Ureter (tissue), 1 donor: ENCODE data around the gene DNAJC5. TPM values are rescaled to one million over a fixed set of nuclear protein-coding genes. Genes with fewer than 3 reads are reported as not detected.
"Not testable (repeated sequence)": the region's sequence is repeated elsewhere in the genome, so short reads cannot be mapped to it uniquely, and the experiment has no call there.

Experiments used
- DNase-seq: peaks from one replicate; pipeline ENCODE4 v3.0.0-alpha.2; 2020; ENCODE audit warnings: low spot score
- total RNA-seq: library from RNA; stranded (reverse); gene quantifications from one replicate; pipeline ENCODE4 v1.2.4, GENCODE V29; 2023
- donor health status: DM: yes; HTN: yes; CAD: no.

Gene DNAJC5, protein sequence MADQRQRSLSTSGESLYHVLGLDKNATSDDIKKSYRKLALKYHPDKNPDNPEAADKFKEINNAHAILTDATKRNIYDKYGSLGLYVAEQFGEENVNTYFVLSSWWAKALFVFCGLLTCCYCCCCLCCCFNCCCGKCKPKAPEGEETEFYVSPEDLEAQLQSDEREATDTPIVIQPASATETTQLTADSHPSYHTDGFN
- total RNA-seq: 52.4 TPM

DNA sequence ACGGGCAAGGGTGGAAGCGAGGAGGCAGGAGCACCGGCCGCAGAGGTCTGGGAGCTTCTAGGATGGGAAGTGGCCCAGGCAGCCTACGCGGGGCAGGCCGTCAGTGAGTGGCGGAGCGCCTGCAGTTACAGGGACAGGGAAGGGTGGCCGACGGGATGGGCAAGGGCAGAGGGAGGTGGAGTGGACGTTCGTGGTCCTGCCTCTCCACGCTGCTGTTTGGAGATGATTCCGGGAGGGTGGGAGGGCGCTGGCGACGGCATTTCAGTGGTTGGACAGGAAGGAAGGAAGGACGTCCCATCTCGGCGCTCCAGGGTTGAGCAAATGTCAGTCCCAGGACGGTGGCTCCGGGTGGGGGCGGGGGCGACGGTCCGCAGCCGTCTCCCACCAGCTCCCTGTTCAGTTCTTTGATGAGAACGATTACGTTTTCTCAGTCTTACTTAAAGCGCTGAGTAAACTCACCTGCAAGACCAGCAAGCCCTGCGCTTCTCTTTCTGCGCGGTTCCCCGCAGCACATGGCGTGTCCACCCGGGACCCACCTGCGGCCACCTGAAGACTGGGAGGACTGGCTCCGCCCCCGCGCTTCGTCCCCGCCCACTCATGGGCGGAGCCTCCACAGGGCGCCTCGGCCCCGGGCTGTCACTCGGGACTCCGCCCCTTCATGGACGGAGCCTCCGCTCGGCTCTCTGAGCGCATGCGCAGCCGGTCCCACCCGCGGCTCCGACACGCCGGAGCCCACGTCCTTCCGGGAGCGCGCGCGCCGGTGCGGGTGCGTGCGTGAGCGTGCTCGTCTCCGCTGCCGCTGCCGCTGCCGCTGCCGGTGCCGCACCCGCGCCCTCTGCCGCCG, at the start of gene DNAJC5:
Gene DNAJC5 (plus strand): TSS at position 769 of the 844 bp plus-strand sequence. CDS start 33,220 bp downstream, outside the sequence.
- DNase-seq: peak; percentile 95

DNA sequence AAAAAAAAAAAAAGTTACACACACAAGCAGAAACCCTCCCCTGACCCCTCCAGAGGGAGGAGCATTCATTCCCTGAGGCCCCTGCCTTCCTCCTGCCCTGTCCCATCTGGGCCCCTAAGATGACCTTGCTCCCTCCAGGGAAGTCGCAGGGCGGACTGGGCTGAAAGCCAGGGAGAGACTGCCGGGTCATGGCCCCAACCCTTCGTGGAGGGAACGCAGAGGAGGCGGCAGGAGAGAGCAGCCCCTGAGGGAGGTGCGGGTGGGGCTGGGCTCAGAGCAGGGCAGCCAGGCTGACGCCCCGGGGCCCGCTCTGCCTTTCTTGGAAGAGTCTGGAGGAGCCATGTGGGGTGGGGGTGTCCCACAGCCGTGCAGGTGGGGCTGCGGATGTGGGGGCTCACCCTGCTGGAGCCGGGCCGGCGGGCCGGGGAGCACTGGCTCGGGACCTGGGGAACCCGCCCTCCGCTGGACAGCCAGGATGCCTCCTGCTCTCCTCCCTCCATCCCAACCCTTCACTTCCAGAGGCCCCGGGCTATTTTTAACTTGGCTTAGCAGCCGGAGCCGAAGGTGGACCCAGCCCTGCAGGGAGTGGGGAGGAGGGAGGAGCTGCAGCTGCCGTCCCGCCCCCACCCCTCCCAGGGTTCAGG, 48.7 kb upstream of the DNAJC5 start:
- no peak for DNase-seq

DNA sequence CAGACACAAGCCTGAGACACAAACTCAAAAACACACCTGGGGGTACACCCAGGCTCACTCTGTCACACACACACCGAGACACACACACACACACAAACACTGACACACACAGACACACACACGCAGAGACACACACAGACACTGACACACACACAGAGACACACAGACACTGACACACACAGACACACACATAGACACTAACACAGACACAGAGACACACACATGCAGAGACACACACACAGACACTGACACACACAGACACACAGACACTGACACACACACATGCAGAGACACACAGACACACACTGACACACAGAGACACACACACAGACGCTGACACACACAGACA, 48.1 kb upstream of the DNAJC5 start:
- no peak for DNase-seq

DNA sequence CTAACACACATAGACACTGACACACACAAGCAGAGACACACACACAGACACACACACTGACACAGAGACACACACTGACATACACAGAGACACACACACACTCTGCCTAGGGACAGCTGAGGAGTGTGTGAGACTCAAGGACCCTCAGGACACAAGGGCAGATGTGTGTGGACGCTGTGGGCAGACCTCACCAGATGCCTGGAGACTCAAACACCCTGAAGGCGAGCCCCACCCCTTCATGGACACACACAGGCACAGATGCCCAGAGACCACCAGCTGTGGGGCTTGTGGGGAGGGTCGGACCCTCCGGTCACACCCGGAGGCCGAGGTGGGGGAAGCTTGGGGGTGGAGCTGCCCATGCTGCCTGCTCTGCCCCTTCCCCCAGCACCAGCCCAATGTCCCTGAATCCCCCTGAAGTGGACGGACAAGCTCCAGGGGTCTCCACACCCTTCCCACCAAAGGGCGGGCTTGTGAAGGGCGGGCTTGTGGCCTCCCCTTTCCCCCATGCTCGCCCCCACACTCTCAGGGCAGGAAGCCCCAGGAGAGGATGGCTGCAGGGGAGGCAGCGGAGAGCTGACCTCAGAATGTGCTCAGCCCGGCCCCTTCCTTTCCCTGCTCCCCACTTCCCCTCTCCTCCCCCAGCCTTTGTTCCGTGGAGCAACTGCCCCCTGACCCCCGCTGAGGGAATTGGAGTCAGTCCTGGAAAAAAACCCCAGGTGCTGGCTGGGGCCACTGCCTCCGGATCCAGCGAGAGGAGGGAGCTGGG, 47.5 kb upstream of the DNAJC5 start:
- DNase-seq: no peak

DNA sequence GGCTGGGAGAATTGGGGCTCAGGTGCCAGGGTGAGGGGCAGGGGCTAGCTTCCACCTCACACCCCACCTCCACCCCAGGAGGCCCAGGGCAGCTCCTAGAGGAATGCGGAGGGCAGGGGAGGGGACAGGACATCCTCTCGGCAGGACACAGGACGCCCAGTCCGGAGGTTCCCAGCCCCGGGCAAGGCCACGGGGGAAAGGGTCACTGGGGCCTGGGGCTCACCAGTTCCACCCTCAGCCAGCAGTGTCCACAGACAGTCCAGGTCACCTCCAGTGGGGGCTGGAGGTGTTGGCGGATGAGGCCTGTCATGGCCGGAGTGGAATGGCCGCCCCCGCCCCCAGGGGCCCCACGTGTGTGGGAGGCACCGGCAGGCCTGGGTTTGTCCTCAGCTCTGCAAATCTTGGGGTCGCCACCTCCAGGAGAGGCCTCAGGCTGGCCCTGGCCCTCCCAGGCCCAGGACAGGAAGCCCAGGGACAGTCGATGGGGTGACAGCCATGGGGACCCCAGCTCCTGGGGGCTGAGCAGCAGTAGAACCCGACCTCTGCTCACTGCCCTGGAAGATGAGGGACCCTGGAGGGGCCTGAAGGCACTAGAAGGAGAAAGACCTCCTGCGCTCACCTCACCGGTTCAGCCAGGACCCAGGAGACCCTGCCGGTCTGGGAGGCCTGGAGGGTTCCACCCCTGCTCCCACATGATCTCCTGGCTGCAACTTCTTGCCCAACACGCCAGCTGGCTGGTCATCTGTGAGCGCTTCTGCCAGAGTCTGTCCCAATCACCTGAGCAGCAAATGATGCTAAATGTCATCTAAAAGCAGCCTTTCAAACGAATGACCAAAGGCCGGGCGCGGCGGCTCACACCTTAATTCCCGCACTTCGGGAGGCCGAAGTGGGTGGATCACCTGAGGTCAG, 46.7 kb upstream of the DNAJC5 start:
- no peak for DNase-seq

DNA sequence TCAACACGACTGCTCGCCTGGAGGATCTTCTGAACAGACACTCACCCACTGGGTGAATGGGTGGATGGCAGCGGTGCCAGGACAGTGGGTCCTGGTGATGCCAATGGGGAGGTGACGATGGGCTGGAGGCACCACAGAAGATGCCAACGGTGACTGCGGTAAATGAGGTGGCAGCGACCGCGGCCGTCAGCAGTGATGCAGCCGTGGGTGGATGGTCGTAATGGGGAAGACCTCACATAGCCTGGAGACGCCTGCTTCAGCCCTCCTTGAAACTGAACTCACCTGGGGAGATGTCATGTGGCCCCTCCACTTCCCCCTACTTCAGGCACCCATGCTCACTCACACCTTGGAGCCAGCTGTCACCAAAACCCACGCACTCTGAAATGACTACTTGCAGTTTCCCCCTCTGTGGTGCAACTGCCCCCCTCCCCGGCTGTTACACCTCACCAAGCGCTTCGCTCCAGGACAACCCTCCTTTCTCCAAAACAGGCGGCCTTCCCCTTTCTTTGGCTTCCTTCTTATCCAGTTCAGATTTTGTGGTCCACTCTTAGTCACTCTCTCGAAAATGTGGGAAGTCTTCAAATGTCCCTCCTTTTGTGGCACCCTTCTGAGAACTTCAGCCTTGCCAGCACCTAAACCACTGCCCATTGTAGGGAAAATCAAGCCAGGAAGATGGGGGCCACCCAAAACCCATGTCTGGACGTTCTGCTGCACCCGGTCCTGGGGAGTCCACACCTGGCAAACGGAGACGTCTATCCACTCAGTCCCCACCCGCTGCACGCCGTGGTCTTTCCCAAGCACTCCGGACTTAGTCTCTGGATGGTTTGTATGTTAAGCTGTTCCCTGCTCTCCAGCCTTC, 44.0 kb upstream of the DNAJC5 start:
- no peak for DNase-seq

DNA sequence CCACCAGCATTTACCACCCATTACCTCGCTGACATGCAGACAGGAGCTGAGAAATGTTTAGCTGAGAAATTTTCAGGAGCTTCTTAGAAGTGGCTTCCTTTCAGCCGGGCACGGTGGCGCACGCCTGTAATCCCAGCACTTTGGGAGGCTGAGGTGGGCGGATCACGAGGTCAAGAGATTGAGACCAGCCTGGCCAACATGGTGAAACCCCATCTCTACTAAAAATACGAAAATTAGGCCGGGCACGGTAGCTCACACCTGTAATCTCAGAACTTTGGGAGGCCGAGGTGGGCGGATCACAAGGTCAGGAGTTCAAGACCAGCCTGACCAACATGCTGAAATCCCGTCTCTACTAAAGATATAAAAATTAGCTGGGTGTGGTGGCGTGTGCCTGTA, 43.4 kb upstream of the DNAJC5 start:
- DNase-seq: not testable (repeated sequence)

DNA sequence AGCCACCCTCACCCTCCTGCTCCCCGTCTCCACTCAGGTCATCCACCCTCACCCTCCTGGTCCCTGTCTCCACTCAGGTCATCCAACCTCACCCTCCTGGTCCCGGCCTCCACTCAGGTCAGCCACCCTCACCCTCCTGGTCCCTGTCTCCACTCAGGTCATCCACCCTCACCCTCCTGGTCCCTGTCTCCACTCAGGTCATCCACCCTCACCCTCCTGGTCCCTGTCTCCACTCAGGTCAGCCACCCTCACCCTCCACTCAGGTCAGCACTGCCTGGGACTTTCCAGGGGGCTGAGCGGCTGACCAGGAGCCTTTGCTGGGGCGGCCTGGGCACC, 41.2 kb upstream of the DNAJC5 start:
- DNase-seq: not testable (repeated sequence)

DNA sequence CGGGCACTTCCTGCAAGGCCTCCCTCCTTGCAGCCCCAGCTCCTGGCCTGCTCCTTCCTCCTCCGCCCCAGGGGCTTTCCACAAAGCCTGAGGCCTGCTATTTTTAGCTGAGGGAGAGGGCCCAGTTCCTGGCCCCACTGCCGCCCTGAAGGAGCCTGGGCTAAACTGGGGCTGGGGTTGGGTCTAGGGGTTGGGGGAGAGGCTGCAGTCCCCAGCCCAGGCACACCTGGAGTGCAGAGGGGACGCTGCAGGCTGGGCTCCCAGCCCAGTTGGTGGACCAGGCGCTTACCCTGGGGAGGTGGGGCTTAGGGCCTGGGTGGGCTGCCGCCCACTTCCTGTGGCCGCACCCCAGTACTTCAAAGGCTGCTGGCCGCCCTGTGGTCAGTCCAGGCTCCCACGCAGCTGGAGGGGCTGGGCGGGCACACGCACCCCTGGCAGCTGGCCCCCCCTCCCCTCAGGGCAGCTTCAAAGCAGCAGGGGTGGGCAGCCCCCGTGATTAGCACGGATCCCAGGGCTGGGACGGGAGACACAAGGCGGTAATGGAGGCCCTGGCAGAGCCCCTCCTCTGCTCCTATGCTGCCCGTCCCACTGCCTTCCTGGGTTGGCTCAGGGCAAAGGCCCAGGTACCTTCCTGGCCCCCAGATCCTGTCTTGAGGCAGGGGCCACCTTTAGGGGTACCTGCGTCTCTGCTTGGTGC, 40.7 kb upstream of the DNAJC5 start:
- DNase-seq: no peak

DNA sequence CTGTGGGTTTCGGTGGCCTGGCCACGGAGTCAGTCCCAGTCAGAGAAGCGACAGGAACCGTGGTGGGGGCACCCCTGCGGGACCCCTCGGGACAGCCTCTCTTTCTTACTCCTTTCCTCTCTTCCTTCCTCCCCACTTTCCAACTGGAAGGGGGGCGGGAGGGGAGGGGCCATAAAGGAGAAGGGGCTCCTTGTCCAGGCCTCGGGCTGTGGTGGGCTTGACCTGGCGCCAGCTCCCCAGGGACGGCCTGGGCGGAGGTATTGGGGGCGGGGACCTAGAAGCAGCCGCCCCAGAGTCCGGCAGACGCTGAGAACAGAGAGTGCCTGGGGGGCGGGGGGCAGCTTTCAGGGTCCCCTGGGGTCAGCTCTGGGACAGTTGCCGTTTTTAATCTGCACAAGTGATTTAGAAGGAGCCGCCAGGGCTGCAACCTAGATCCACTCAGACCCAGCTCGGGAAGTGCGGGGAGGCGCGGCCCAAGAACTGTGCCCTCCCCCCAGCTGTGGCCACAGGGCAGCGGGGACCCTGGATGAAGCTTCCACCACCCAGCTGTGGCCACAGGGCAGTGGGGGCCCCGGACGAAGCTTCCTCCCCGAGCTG, 40.1 kb upstream of the DNAJC5 start:
- no peak for DNase-seq

DNA sequence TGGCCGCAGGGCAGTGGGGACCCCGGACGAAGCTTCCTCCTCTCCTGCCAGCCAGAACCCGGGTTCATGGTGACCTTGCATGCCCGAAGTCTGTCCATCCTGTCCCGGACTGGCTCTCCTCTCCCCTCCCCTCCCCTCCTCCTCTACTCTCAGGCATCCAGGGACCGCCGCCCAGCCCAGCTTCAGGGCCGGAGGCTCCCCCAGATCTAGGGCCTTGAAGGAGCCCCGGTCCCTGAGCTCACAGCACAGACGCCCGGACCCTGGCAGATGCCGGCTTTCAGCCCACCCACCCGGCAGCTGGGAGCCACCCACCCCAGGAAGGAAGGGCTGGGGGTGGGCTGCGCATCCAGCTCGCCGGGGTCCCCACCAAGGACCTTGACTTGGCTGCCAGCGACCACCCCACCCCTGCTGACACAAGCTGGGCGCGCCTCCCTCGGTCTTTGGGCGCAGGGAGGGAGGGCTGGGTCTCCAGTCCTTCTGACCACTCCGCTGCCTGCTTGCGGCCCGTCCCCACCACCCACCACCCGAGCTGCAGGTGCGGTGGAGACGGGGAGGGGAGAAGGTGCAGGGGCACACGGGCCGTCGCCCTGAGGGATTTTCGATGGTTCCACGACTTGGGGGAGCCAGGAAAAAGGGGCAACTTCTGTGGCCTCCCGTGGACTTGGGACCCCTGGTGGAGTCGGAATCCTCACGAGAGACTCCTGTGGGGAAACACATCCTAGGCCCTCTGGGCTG, 39.4 kb upstream of the DNAJC5 start:
- DNase-seq: no peak

DNA sequence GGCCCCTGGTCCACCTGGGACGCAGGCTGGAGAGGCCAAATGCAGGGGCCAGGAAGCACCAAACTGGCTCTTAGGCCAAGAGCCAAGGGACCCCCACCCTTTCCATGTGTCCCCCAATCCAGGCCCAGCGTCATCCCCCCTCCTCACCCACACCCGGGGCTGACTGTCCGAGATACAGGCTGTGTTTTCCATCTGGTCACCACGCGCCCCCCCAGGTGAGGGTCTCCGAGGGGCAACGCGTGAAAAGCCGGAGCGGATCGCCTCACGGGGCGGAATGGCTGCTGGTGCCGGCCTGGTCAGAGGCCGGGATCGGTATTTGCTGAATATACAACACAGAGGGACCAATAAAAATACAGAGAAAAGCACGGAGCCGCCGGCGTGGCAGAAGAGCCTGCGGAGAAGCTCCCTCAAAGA, 38.8 kb upstream of the DNAJC5 start:
- no peak for DNase-seq

DNA sequence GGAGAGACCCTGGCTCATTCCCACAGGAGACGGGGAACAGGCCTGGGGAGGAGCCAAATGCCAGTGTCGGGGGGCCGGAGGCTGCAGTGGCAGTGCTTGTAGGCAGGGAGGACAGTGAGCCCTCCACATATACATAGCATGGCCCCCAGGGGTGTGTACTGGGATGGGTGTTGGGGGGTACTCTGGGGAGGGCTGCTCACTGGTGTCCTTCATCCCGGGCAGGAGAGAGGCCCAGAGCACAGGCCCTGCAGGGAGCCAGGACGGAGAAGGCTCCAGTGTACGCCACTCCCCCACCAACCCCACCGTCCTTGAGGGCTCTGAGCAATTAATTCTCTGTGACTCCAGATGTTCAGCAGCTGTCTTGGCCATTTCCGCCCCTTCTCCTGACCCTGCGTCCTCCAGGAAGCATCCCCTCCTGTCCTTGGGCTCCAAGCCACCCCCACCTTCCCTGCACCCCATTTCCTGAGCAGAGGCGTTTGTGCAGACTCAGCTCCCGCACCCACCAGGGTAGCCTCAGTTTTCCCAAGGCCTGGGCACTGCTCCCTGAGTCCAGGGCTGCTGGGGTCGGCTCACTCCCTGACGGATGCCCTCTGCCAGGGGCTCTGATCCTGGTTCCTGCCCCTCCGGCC, 37.0 kb upstream of the DNAJC5 start:
- no peak for DNase-seq

DNA sequence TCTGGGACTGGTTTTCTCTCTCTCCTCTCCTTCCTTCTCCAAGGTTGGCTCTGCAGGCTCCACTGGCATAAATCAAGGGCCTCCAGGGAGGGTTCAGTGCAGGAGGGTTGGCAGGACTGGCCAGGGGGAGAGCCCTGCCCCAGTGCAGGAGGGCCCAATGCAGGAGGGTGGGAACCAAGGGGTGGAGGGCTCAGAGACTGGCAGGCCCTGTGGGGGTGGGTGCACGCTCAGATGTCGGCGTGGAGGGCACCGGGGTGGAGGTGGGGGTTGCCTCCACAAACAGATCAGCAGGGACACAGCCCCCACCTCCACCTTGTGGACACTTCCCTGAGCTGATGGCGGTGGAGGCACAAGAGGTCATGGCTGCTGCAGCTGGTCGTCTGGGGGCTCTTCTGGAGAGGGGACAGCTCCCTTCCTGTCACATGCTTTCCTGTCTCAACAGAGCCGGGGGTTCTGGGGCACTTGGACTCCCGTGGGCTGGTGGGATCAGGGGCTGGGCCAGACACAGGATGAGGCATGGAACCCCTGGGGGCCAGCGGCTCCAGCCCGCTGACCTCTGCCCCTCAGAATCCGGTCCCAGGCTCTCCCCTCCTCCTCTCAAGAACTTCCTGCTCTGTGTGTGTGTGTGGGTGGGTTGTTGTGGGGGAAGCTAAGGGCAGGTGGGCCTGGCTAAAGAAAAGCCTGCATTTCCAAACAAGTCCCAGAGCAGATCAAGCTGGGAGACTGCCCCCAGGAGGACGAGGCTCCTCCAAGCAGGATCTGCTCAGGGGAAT, 36.3 kb upstream of the DNAJC5 start:
- DNase-seq: no peak

DNA sequence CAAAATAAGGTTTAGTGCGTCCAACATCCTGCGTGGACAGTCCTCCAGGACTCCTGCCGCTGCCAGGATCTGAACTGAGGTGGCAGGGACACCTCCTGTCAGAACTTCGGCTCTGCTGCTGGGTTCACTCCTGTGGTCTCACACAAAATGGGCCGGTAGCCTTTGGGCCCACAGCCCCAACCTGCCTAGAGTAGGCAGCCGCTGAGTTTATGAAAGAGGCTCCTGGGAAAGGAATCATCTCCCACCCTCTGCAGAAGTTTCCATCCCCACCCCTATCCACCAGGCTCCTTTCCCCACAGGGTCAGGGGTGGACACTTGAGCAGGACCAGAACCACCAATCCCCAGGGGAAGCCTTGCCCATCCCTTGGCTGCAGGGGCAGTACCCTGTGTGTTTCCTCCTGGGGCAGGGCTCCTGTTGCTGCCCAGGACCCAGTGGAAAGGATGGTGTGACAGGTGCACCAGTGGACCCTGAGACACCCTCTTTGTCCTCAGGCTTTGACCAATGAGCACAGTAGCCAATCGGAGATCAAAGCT, 35.7 kb upstream of the DNAJC5 start:
- DNase-seq: no peak

DNA sequence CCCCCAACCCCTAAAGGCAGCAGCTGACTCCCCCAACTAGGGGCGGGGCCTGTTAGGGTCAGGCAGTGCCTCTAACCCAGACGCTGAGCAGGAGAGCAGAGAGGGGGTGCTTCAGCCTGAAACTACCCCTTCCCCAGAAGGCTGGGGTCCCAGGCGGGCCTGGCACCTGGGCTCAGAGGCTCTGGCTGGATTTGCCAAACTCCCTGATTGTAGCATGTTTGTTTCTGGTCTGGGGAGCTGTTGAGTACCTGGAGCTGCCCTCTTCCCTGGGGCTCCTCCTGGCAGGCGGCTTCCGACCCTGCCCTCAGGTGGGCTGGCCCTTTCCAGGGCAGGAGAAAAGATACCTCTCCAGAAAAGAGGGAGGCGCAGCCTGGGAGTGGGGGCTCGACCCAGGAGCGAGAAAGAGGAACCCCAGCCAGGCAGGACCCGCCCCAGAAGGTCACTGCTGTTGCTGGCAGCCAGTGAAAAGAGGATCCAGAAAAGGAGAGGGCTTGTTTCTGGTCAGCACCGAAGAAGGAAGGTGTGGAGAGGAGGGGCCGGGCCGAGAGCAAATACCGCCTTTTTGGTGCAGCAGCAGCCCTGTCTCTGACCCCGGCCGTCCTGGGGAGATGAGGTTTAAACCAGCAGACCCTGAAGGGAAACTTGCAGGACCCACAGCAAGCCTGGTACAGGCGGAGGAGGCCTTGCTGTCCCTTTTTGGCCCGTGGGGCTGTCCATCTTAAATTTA, 34.4 kb upstream of the DNAJC5 start:
- DNase-seq: no peak
